ENCODE data around the gene RIPOR1.
A peak's percentile ranks its signal among the peaks of the same experiment; 100 is the strongest.

RIPOR1 gene

DNA sequence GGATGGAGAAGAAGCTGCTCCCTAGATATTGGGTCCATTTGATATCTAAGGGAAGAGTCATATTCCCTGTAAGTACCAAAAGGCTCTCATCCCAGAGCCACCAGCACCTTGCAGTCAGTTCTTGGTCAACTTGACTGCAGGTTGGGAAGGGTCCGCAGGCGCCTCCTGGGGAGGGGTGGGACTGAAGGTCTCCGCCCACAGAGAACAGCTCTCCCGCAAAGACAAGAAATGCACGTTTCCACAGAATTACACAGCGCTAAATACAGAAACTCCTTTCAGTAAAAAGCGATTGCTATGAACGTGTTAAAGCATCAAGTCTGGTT is 32.8 kb downstream of the RIPOR1 start:
- no peak for ATAC-seq
- TF ChIP-seq ZNF70 (CRISPR knock-in tag; IDR thresholded peaks at IDR 0.05), result no peak
- TF ChIP-seq BACH2 (CRISPR knock-in tag; IDR thresholded peaks at IDR 0.05; ENCODE audit: borderline replicate concordance), result no peak
- TF ChIP-seq, protein P1, sequence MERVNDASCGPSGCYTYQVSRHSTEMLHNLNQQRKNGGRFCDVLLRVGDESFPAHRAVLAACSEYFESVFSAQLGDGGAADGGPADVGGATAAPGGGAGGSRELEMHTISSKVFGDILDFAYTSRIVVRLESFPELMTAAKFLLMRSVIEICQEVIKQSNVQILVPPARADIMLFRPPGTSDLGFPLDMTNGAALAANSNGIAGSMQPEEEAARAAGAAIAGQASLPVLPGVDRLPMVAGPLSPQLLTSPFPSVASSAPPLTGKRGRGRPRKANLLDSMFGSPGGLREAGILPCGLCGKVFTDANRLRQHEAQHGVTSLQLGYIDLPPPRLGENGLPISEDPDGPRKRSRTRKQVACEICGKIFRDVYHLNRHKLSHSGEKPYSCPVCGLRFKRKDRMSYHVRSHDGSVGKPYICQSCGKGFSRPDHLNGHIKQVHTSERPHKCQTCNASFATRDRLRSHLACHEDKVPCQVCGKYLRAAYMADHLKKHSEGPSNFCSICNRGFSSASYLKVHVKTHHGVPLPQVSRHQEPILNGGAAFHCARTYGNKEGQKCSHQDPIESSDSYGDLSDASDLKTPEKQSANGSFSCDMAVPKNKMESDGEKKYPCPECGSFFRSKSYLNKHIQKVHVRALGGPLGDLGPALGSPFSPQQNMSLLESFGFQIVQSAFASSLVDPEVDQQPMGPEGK (CRISPR knock-in tag; IDR thresholded peaks at IDR 0.05; ENCODE audit: borderline replicate concordance), result no peak
- no peak for TF ChIP-seq ISL1 (CRISPR knock-in tag; IDR thresholded peaks at IDR 0.05)
- TF ChIP-seq ZFP3 (CRISPR knock-in tag; IDR thresholded peaks at IDR 0.05), result no peak
- TF ChIP-seq, protein P2, sequence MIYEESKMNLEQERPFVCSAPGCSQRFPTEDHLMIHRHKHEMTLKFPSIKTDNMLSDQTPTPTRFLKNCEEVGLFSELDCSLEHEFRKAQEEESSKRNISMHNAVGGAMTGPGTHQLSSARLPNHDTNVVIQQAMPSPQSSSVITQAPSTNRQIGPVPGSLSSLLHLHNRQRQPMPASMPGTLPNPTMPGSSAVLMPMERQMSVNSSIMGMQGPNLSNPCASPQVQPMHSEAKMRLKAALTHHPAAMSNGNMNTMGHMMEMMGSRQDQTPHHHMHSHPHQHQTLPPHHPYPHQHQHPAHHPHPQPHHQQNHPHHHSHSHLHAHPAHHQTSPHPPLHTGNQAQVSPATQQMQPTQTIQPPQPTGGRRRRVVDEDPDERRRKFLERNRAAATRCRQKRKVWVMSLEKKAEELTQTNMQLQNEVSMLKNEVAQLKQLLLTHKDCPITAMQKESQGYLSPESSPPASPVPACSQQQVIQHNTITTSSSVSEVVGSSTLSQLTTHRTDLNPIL (CRISPR knock-in tag; IDR thresholded peaks at IDR 0.05; ENCODE audit: low read depth), result no peak
- TF ChIP-seq ZC3H10 (CRISPR knock-in tag; IDR thresholded peaks at IDR 0.05), result no peak
- TF ChIP-seq RARB (CRISPR knock-in tag; IDR thresholded peaks at IDR 0.05), result no peak
- TF ChIP-seq ZFP30 (CRISPR knock-in tag; IDR thresholded peaks at IDR 0.05), result no peak
- no peak for TF ChIP-seq SNAI2 (CRISPR knock-in tag; IDR thresholded peaks at IDR 0.05)
- no peak for TF ChIP-seq ARNTL (CRISPR knock-in tag; IDR thresholded peaks at IDR 0.05; ENCODE audit: borderline replicate concordance, low read depth)

DNA sequence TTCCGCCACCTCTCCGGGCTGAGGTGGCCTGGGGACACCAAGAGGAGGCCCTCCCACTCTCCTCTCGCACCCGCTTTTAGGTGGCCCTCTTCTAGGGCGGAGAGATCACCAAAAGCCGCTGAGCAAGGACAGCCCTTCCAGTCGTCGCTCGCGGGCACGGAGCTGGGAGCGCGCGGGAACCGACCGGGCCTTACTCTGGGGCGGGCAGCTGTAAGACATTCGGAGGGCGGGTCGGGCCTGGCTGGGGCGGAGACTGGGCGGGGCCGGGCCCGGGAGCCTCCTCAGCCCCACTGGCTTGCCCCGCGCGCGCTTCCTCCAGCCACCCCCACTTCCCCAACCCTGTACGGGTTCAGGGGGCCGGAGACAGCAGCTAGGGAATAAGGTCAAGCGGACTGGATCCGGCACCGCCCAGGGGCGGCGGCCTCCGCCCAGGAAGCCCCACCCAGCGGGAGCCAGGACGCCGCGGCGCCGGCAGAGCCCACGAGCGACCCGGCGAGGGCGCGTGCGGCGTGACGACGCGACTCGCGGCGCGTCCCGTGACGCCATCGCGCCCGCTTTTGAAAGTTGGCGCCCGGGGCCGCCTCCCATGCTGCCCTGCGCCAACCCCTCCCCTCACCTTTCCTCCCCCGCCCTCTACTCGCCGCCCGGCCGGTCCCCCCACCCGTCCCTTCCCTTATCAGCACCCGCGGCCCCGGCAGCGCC is 33.3 kb downstream of the RIPOR1 start:
- peak; percentile 94 for ATAC-seq
- TF ChIP-seq, protein P3, sequence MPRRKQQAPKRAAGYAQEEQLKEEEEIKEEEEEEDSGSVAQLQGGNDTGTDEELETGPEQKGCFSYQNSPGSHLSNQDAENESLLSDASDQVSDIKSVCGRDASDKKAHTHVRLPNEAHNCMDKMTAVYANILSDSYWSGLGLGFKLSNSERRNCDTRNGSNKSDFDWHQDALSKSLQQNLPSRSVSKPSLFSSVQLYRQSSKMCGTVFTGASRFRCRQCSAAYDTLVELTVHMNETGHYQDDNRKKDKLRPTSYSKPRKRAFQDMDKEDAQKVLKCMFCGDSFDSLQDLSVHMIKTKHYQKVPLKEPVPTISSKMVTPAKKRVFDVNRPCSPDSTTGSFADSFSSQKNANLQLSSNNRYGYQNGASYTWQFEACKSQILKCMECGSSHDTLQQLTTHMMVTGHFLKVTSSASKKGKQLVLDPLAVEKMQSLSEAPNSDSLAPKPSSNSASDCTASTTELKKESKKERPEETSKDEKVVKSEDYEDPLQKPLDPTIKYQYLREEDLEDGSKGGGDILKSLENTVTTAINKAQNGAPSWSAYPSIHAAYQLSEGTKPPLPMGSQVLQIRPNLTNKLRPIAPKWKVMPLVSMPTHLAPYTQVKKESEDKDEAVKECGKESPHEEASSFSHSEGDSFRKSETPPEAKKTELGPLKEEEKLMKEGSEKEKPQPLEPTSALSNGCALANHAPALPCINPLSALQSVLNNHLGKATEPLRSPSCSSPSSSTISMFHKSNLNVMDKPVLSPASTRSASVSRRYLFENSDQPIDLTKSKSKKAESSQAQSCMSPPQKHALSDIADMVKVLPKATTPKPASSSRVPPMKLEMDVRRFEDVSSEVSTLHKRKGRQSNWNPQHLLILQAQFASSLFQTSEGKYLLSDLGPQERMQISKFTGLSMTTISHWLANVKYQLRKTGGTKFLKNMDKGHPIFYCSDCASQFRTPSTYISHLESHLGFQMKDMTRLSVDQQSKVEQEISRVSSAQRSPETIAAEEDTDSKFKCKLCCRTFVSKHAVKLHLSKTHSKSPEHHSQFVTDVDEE (CRISPR knock-in tag; IDR thresholded peaks at IDR 0.05), result peak; percentile 15; the same call in 1 of the 2 replicates
- no peak for TF ChIP-seq ZFP30 (CRISPR knock-in tag; IDR thresholded peaks at IDR 0.05)

DNA sequence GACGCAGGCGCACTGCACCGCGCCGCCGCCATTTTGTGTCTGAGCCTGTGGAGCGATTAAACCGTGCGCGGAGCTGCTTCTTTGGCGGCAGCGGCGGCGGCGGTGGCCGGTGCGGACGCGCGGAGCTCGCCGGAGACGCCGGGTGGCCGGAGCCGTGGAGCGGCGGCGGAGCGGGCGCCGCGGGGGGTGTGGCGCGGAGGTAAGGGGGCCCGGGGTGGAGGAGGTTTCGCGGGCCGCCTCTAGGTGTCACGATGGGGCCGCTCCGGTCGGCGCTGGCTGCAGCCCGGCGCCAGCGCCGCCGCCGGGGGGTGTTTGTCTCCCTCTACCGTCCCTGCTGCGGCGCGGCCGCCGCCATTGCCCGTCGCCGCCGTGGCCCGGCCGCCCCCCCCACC is 33.9 kb downstream of the RIPOR1 start, which contains the start of gene CTCF:
Gene CTCF (plus strand): TSS at position 1 of the 392 bp plus-strand sequence. CDS start 48,307 bp downstream, outside the sequence.
- peak; percentile 23 for ATAC-seq

DNA sequence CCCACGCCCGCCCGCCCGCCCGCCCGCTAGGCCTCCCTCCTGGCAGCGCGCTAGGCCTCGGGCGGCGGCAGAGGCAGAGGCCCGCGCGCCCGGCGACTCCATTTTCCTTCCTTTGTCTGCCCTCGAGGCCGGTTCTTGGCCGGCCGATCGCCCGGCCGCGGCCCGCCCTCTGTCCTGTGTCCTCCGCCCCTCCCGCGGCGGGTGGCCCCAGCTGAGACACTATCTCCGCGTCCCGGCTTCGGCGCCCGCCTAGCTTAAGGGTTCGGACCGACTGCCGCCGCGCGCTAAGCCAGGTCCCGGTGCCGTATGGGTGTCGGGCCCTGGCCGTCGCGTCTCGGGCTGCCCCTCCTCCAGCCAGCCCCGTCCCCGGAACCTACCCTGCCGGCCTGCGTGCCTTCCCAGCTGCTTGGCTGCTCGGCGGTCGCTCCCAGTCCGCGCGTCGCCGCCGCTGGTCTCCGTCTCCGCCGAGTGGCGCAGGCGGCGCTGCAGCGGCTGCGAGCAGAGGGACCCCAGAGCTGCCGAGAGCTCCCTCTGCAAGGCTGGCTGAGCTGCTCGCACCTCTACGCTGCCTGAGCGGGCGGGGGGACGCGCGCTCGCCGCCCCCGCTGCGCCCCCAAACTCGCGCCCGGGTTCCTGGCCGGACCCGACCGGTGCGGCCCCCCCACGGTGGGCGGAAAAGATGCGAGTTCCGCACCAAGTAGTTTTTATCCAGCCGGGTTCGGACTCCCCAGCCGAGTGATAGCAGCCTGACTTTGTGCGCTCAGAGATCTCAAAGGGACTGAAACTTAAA is 34.5 kb downstream of the RIPOR1 start:
- TF ChIP-seq CSDC2 (CRISPR knock-in tag; IDR thresholded peaks at IDR 0.05) (no peak), ARNTL (CRISPR knock-in tag; IDR thresholded peaks at IDR 0.05; ENCODE audit: borderline replicate concordance, low read depth) (no peak), RARB (CRISPR knock-in tag; IDR thresholded peaks at IDR 0.05) (no peak), ISL1 (CRISPR knock-in tag; IDR thresholded peaks at IDR 0.05) (no peak), BACH2 (CRISPR knock-in tag; IDR thresholded peaks at IDR 0.05; ENCODE audit: borderline replicate concordance) (no peak), OSR1 (CRISPR knock-in tag; IDR thresholded peaks at IDR 0.05) (no peak), ZNF565 (CRISPR knock-in tag; conservative IDR thresholded peaks at IDR 0.05; ENCODE audit: low read depth) (no peak), PPARA (CRISPR knock-in tag; IDR thresholded peaks at IDR 0.05; ENCODE audit: borderline replicate concordance) (no peak), GLIS3 (CRISPR knock-in tag; IDR thresholded peaks at IDR 0.05) (no peak), ZNF70 (CRISPR knock-in tag; IDR thresholded peaks at IDR 0.05) (no peak), ZNF8 (CRISPR knock-in tag; IDR thresholded peaks at IDR 0.05) (no peak)
- TF ChIP-seq, protein P1 (CRISPR knock-in tag; IDR thresholded peaks at IDR 0.05; ENCODE audit: borderline replicate concordance), result no peak
- TF ChIP-seq, protein P4, sequence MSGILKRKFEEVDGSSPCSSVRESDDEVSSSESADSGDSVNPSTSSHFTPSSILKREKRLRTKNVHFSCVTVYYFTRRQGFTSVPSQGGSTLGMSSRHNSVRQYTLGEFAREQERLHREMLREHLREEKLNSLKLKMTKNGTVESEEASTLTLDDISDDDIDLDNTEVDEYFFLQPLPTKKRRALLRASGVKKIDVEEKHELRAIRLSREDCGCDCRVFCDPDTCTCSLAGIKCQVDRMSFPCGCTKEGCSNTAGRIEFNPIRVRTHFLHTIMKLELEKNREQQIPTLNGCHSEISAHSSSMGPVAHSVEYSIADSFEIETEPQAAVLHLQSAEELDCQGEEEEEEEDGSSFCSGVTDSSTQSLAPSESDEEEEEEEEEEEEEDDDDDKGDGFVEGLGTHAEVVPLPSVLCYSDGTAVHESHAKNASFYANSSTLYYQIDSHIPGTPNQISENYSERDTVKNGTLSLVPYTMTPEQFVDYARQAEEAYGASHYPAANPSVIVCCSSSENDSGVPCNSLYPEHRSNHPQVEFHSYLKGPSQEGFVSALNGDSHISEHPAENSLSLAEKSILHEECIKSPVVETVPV (CRISPR knock-in tag; IDR thresholded peaks at IDR 0.05), result no peak
- TF ChIP-seq, protein P2 (CRISPR knock-in tag; IDR thresholded peaks at IDR 0.05; ENCODE audit: low read depth), result no peak
- TF ChIP-seq, protein P3 (CRISPR knock-in tag; IDR thresholded peaks at IDR 0.05), result no peak
- peak; percentile 30 for ATAC-seq

More for the DNA sequence above, 33.9 kb downstream of the RIPOR1 start, which contains the start of gene CTCF:
- no peak for TF ChIP-seq CSDC2 (CRISPR knock-in tag; IDR thresholded peaks at IDR 0.05)
- TF ChIP-seq ZFP30 (CRISPR knock-in tag; IDR thresholded peaks at IDR 0.05), result no peak

All from SK-N-SH treated with all-trans-retinoic acid at 6 μM for 48 hours (cell line).